Hematopoietic multipotent progenitor cell treated with erythropoietin and hydrocortisone succinate and interleukin-3 and kit ligand, for 4 days (in vitro differentiated cells): ENCODE results near the gene DSG2.
"Not testable (repeated sequence)": the region's sequence is repeated elsewhere in the genome, so short reads cannot be mapped to it uniquely, and the experiment has no call there.

Experiments used
- DNase-seq: peaks from one replicate; pipeline ENCODE4 v3.0.0-alpha.2; 2015

The DSG2 gene

DNA sequence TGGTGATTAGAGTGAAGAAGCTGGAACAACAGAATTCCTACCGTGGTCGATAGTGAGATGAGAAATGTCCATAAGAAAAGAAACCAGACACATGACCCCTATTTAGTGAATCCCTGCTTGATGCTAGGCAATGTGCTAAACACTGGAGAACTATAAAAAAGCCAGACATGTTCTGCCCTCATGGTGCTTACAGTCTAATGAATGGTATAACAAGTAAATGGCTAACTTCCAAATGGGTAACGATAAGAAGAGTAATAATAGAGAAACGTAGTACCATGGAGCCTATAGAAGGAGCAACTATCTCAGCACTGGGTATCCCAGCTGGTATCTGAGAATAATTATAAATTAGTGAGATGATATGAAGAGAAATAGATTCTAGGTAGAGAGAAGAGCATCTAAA, 5.0 kb downstream of the DSG2 start:
- DNase-seq, result no peak

DNA sequence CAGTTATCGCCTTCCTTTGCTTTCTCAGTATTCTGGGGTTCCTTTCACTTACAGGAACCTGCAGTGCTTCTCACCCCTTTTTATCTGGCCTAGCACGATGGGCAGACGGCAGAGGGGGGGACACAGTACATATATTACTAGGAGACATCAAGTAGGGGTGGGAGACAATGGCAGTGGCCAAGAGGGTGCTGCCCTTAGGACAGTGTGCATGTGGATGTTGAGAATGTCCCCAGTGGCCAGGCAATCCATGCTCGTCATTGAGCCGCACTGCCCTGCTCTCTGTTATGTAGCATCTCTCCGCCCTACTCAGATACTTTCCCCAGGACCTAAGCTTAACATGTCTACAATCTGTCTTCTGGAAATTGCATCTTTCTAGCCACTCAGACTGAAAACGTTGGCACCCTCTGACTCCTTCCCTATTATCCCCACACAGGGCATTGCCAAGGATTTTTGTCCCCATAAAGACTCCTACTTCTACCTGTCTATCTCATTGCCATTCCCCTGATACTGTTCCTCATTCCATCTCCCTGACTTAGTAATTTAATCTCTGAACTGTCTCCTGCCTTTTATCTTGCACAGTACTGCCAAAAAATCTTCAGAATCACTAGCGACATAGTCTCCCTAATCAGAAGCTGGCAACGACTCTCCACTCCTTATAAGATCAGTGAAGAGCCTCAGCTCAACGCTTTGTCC, 6.6 kb downstream of the DSG2 start:
- no peak for DNase-seq

DNA sequence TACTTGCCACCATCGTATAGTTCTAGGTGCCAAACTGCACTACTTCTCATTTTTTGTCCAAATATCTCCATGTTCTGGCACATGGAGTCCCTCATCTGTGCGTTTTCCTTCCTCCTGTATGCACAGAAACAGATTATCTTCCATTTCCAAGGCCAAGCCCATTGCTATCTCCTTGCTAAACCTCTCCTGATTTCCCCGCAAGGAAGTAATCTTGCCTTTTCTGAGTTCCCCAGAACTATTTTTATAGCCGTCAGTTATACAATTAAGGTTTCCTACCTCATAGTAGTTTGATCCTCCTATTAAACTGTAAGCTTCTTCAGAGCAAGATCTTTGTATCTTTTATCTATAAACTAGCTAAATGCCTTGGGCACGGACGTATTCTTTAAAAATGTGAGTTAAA, 7.2 kb downstream of the DSG2 start:
- DNase-seq, result peak; percentile 21

DNA sequence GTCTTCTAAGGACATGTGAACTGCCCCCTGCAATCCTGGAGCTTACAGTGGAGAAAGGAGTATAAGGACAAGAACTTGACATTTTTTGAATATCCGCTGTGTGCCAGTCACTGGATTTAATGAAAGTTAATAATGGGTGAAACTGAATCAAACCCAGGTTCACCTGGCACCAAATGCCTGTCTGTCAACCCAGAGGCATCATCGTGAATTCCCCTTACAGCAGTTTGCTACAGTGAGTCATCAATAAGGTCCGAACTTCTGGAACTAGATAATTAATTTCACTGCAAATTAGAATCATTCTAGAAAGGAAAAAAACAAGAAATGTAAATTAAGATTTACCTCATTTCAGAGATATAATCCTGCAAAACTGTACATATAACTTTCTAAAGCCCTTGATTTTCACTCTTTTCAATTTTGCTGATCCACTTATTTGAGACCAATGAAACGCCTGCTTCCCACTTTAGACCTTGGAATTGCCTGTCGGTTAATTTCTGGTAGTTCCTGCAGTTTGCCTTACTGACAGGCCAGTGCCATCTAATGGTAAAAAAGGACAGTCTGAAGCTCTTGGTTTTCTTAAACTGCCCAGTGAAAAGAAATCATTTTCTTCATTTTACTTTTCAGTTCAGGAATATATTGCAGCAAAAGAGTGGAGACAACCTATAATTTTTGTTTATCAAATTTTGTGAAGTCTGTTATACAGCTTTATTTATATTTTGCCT, 8.2 kb downstream of the DSG2 start:
- DNase-seq, result peak; percentile 27

DNA sequence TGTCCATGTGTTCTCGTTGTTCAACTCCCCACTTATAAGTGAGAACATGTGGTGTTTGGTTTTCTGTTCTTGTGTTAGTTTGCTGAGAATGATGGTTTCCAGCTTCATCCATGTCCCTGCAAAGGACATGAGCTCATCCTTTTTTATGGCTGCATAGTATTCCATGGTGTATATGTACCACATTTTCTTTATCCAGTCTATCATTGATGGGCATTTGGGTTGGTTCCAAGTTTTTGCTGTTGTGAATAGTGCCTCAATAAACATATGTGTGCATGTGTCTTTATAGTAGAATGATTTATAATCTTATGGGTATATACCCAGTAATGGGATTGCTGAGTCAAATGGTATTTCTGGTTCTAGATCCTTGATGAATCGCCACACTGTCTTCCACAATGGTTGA, 9.1 kb downstream of the DSG2 start:
- not testable (repeated sequence) for DNase-seq

DNA sequence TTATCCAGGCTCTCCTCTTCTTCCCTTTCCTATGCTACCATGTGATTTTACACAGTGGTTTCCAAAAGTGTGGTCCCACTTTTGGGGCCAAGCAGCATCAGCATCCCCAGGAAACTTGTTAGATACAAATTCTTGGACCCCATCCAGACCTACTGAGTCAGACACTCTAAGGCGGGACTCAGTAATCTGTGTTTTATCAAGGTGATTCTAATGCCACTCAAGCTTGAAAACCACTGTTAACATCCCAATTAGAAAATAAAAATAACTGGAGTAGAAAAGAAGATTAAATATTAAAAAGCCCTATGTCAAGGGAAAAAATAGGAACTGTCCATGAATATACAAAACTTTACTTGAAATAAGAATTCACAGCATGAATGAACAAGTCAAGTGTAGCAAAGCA, 10.8 kb downstream of the DSG2 start:
- DNase-seq, result no peak

DNA sequence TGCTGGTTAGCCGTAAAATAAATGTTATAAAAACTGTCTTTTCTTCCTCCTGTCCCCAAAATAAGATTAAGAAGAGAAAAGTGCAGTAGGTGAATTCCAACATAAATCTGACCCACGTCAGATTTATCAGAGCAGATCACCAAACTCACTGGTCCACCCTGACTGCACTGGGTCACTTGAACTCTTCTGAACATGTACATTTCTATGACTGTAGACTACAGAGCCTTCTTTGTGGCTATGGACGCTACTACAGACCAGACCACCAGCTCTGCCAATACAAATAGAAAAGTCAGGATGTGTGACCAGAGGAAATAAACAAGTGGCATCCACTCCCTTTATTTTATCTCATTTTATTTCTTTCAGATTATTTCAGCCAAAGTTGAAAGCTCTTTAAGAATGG, 11.6 kb downstream of the DSG2 start:
- DNase-seq, result no peak

DNA sequence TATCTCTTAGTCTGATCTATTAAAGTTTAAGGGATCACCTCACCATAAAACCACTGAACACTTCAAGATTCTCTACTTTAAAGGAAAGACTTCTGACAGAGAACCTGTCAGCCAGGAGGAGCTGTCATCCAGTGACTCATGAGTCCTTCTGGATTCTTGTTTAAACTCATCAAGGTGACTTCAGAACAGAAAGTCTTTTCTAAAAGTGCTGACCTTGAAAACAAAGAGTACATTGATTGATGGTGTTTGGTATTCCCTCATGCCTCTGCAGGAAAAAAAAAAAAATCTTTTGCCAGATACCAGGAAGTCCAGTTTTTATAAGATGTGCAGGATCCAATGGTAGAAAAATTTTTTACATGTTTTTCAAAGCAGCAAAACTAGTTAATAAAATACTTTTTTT, 12.3 kb downstream of the DSG2 start:
- DNase-seq, result no peak

DNA sequence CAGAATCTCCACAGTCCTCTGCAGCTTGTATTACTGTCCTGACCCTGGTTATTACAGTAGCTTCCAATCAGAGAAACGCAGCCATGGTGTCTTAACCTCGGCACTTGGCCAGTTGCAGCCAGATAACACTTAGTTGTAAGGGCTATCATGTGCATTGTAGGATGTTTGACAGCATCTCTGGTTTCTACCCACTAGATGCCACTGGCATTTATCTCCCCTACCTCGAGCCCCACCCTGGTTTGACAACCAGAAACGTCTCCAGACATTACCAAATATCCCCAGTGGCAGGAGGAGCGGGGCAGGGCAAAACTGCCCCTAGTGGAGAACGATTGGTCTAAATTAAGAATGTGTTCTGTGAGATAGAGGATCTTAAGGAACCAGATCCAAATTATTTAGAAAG, 13.1 kb downstream of the DSG2 start:
- peak; percentile 75 for DNase-seq

DNA sequence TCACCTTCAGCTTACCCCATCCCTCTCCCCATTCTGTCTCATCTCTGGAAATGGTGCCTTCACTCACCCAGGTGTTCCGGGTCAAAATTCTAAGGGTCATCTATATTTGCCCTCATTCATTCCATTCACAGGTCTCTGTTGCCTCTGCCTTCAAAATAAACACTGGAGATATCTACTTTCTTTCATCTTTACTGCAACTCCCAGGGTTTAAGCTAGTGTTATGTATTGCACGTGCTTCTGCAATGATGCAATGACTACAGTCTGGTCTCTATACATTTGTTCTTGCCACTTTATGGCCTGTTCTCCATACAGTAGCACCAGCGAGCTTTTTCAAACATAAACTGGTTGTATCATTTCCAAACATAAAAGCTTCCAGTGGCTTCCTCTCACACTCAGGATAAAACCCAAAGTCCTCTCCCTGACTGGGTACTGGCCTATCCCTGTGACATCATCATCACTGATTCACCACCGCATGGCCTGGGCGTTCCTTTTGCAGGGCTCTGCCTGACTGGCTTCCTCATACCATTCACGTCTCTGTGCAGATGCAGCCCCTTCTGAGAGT, 14.3 kb downstream of the DSG2 start:
- peak; percentile 31 for DNase-seq

DNA sequence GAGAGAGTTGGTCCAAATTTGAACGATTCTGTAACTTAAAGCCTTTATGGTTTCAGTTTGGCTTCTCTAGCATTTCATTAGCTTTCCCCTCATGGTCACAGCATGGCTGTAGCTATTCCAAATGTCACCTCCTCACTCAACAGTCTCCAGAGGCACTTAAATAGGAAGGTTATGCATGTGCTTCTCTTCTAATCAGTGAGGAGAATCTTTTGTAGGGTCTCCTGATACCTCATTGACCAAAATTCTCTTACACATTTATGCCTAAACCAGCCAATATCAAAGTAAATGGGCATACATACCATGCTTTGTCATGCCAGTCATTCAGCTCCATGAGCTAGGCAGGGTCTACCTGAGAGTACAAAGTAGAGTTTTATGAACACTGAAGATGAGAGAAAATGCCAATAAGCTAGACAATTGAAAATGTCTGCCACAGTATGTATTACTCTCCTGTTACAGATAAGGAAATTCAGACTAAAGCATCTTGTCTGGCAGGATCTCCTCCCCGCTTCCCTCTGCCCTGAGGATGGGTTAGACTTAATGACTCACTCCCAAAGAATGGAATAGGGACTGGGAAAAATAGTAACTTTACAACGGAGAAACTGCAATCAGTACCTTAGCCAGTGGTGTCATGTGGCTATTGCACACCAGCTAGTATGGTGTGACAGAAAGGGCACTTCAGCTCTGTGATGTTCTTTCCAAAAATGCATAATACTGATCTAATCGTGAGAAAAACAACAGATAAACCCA, 15.4 kb downstream of the DSG2 start:
- DNase-seq, result no peak

DNA sequence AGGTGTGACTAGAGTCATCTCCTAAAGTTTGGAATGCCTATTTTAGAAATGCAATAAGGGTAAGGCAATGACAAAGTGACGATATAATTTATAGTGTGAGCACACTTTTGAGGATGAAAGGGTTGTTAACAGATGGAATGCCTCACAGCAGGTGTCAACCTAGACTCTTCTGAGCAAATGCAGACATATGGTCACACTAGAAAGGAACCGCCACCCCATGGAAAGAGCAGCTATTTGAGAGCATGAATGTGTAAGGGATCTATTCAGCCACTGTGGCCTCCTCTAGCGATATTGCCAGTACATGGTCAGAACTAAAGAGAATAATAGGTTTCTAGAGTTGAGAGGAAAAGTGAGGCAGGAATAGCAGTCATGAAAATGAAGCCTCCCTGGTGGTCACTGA, 18.5 kb downstream of the DSG2 start:
- DNase-seq, result no peak

DNA sequence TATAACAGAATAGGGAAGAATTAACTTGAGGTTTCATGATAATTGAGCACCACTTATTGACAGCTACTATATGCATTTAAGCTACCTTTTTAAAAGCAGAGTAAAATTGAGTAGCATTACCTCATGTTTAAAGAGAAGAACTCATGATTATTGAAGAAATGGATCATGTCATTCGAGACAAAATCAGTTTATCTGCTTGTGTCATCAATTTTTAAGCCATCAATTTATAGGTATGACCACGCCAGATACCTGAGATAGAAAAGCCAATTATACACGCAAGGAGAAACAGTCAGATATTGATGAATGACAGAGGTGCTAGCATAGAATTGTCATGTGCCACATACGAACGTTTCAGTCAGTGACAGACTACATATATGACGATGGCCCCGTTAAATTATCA, 28.4 kb downstream of the DSG2 start:
- no peak for DNase-seq

DNA sequence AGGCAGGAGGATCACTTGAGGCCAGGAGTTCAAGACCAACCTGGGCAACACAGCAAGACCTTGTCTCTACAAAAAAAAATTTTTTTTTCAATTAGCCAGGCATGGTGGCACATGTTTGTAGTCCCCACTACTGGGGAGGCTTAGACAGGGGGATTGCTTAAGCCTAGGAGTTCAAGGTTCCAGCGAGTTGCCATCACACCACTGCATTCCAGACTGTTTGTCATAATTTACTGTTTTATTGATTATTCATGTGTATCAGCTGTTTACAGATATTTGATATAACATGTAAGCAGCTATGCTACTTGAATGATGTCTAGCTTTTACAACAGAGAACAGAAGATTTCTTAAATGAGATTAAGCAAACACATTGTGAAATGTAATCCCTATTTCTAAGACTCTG, 35.3 kb downstream of the DSG2 start:
- no peak for DNase-seq

DNA sequence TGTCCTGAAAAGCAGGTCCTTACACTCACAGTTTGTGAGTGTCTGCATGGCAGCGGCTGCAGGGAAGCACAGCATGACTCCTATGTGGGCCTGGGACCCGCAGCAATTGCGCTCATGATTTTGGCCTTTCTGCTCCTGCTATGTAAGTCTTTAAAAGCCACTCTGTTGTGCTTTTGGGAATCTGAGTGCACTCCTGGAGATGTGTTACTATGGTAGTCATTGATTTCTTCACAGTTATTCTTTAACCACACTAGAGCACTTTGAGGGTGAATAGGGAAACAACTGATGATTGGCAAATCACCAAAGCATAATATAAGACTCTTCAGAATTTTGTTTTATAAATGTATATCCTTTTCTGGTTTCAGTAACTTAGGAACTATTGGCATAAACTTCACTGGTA, 40.9 kb downstream of the DSG2 start:
- DNase-seq, result no peak

DNA sequence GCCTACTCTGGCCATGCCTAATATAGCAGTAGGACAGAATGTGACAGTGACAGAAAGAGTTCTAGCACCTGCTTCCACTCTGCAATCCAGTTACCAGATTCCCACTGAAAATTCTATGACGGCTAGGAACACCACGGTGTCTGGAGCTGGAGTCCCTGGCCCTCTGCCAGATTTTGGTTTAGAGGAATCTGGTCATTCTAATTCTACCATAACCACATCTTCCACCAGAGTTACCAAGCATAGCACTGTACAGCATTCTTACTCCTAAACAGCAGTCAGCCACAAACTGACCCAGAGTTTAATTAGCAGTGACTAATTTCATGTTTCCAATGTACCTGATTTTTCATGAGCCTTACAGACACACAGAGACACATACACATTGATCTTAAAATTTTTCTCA, 48.5 kb downstream of the DSG2 start:
- DNase-seq, result no peak

DNA sequence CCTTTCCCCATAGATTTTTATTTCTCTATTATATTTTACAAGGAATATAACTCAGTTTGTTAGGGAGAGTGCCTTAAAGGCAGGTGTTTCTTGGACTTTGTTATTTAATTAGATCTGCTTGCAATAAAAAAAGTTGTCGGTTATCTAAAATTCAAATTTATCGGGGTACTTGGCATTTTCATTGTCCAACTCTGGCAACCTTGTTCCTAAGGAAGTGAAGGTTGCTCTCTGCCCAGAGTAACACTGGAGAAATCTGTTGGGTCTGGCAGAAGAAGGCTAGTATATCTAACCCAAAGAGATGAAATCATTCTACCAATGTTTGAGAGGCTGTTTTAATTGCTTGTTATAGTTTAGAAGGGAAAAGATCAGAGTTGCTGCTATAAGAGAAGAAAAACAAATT, 50.9 kb downstream of the DSG2 start:
- DNase-seq, result no peak

DNA sequence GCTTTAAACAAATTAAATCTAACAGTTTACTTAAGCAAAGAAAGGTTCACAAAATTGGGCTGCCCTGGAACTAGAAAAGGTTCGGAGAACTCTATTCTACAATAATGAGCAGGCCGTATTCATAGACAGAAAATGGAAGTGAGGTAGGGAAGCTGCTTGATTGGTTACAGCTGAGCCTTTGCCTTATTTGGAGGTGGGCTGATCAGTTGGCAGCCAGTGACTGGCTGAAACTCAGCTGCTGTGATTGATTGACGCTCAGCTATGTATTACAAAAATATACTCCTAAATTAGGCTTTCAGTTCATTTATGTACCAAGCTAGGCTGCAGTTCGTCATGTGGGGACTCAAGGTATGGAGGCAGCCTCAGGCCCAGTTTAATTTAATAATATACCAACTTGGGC, 51.4 kb downstream of the DSG2 start:
- no peak for DNase-seq

DNA sequence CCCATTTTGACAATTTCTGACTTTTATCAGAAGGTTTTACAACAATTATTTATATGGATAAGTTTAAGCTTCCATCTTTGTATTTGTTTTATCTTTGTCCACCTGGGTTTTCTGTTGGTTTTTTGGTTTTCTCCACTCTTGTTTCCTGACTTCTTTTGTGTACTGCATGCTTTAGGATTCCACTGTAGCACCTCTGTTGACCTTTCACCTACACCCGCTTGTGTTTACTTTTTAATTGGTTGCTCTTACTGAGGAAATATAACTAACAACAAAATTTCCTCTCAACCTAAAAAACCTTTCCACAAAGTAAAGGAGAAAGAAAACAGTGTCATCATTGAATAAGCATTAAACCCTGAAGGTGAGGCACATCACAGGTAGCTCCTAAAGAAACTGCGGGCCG, 53.9 kb downstream of the DSG2 start:
- DNase-seq, result no peak

DNA sequence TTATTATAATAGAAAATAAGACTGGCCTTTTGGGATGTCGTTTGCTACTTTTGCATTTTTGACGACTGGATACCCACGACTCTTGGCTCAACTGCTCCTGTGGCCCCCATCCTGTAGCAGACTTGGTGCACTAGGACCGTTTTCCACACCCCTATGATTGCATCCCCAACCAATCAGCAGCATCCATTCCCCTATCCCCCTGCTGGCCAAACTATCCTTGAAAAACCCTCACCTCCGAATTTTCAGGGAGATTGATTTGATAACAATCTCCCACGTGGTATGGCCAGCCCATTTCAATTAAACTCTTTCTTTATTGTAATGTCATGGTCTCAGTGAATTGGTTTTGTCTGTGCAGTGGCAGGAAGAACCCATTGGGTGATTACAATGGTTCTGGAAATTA, 55.8 kb downstream of the DSG2 start:
- DNase-seq, result peak; percentile 9

DNA sequence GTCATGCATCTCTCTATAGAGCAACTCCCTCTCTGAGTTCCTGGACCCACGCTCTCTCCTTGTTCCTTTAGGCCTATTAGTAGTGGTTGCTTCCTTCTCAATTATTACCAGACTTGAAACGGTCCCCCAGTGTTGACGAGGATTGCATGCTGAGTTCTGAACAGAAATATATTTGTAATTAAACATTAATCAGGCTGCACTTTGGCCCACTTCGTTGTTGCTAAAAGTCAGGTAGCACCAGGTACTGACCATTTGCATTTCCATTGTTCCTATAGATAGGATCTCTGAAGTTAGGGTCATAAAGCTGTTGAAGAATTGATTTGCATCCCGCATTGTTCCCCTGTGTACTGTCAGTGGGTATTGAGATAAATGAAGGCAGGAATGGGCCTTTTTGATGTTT, 56.8 kb downstream of the DSG2 start:
- DNase-seq, result no peak

DNA sequence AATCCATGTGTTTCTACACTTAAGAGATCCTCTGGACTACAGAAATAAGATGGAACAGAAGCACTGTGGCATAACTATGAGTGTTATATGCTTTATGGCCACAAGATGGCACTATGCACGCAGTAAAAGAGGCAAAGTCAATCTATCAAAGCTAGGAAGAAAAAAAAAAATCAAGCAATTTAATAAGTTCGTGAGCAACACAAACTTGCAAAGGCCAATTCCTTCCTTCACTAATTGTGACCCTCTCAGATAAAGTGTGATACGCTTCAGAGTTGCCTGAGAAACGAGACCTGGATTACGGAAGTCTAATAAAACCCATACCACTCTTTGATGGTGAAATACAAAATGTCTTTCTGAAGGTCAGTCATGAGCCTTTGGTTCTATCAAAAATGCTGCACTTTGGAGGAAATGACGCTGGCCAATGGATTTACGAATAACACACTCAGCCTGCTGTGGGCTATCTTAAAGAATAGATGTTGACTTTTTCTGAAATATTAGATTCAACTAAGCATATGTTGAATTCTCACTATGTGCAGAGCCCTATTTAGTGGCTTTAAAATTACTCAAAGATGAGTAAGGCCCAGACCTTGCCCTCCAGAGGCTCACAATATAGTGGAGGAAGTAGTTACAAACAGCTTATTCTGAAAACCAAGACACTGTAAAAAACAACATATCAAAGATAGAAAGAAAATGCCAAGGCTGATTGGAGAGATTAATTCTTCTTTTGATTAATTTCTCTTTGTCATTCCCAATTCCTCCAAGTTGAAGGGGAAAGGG, 58.2 kb downstream of the DSG2 start:
- DNase-seq, result peak; percentile 87

DNA sequence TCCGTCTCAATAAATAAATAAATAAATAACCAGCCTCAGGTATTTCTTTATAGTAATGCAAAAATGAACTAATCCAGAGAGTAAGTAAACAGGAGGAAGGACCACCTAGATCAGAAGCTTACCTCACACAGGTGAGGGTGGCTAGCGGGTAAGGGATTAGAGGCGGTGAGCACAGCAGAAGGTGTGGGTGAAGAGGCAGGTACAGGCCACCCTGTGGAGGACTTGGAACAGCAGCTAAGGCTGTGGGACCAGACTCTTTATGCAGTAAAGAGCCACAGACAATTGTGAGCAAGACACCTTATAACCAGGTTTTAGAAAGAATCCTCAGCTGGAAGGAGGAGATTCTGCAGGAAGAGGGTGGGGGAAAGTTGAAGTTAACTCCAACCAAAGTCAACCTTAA, 59.5 kb downstream of the DSG2 start:
- no peak for DNase-seq
